Spleen (tissue), 11 donors: ENCODE results near the gene WNT11. TPM values are rescaled to one million over a fixed set of nuclear protein-coding genes. Genes with fewer than 3 reads are reported as not detected.

Experiments used
- DNase-seq: peaks from one replicate; pipeline ENCODE4 v3.0.0-alpha.2; 2020
- H3K27ac ChIP-seq, 8 donors: fragments of 200-600 bp; sonication (generic) in 7 of 8; 1 replicate in 4 of 8; 2 replicates in 4 of 8; pipeline versions ENCODE4 v1.5.0 to v1.8.0; 2016 to 2021; ENCODE audit warnings: inconsistent platforms in 4 of 8, mild to moderate bottlenecking in 4 of 8, moderate library complexity in 1 of 8
- H3K27me3 ChIP-seq, 7 donors: fragments of 200-600 bp; sonication (generic) in 6 of 7; replicated peaks in 1 of 7; 1 replicate in 4 of 7; 2 replicates in 3 of 7; pipeline versions ENCODE4 v1.5.0 to v1.8.0; 2016 to 2021; ENCODE audit warnings: inconsistent platforms in 3 of 7, mild to moderate bottlenecking in 1 of 7
- H3K36me3 ChIP-seq, 6 donors: fragments of 200-600 bp; sonication (generic) in 5 of 6; 1 replicate in 4 of 6; 2 replicates in 2 of 6; pipeline versions ENCODE4 v1.5.0 to v1.8.0; 2016 to 2021; ENCODE audit warnings: inconsistent platforms in 2 of 6
- H3K4me1 ChIP-seq, 6 donors: fragments of 200-600 bp; sonication (generic) in 5 of 6; 1 replicate in 3 of 6; 2 replicates in 3 of 6; pipeline versions ENCODE4 v1.5.0 to v1.8.0; 2016 to 2021; ENCODE audit warnings: inconsistent platforms in 3 of 6
- H3K4me3 ChIP-seq, 8 donors: fragments of 200-600 bp; sonication (generic) in 7 of 8; 1 replicate in 4 of 8; 2 replicates in 4 of 8; pipeline versions ENCODE4 v1.5.0 to v1.8.0; 2016 to 2021; ENCODE audit warnings: inconsistent platforms in 4 of 8, mild to moderate bottlenecking in 4 of 8, moderate library complexity in 2 of 8
- H3K9me3 ChIP-seq, 8 donors: fragments of 200-600 bp; sonication (generic) in 7 of 8; 1 replicate in 4 of 8; 2 replicates in 4 of 8; pipeline versions ENCODE4 v1.5.0 to v1.8.0; 2016 to 2021; ENCODE audit warnings: inconsistent platforms in 4 of 8
- CTCF ChIP-seq, 11 experiments: fragments of 200-600 bp in 7 of 11; fragments of 450-650 bp in 4 of 11; sonication (generic) in 4 of 11; IDR thresholded peaks in 8 of 11; conservative IDR thresholded peaks in 3 of 11; 1 replicate in 7 of 11; 2 replicates in 4 of 11; pipeline versions ENCODE4 v1.4.0 to v1.8.0; 2016 to 2021; ENCODE audit warnings: antibody characterized with exemption in 11 of 11, inconsistent platforms in 4 of 11, mild to moderate bottlenecking in 1 of 11
- POLR2A ChIP-seq, 3 donors: fragments of 450-650 bp; IDR thresholded peaks; one replicate each; pipeline ENCODE4 v1.5.1; 2017; ENCODE audit warnings: antibody characterized with exemption in 3 of 3, mild to moderate bottlenecking in 1 of 3
- POLR2AphosphoS5 ChIP-seq, 3 donors: sonication (generic); formaldehyde crosslinking; IDR thresholded peaks; one replicate each; pipeline ENCODE4 v1.5.1; 2017; ENCODE audit warnings: antibody characterized with exemption in 3 of 3
- WGBS, 5 donors: extraction: QIAGEN DNeasy Blood & Tissue Kit in 3 of 5; methylation state at CpG; one replicate each; pipeline versions ENCODE4 v1.1.5 to v1.1.7; 2013 to 2018; 5-methylcytosine and 5-hydroxymethylcytosine counted together
- intact Hi-C: fragments of 100-400 bp; cut with DNase I; formaldehyde crosslinking; loops from one replicate; pipeline ENCODE4 v1.15.0; 2023; ENCODE audit warnings: low total_unique reads
- polyA plus RNA-seq, 3 donors: library from polyadenylated mRNA; stranded (reverse); fragments of 200-250 nt; gene quantifications; one replicate each; pipeline ENCODE4 v1.2.1, GENCODE V29; 2013
- total RNA-seq, 7 donors: library from RNA; depleted of rRNA in 3 of 7; stranded (reverse); fragments of >200 nt in 3 of 7; fragmentation: NEBNext Ultra II Directional in 4 of 7; extraction: Animal tissue kit (Norgen Biotek cat#: 25700) in 4 of 7; gene quantifications; one replicate each; pipeline versions ENCODE4 v1.1.0 to v1.2.1, GENCODE V29; 2016 to 2021
- donor health status: healthy with polysubstance abuse.
- donor health status: DM: no; HTN: no; CAD: no; lungs with moderate emphysema.
- donor health status: DM: no; HTN: no; CAD: no.
- donor health status: Bipolar disorder and iron deficiency.
- donor health status: healthy.
- donor health status: DM: no; HTN: no; CAD: no.
- donor health status: DM: yes; HTN: yes; CAD: no.

WNT11 gene
- total and polyA plus RNA-seq, 10 donors, result 0.09 to 4.2 (median 1.6) TPM

GRCh38 chr11:76174330-76174729 lies 32.0 kb downstream of the WNT11 start:
- H3K36me3 ChIP-seq, result no peaks in the 10 kb centered on the region
- H3K4me1 ChIP-seq, result no peaks in the 10 kb centered on the region
- no peak for TF ChIP-seq POLR2A (IDR thresholded peaks at IDR 0.05)
- TF ChIP-seq POLR2AphosphoS5 (IDR thresholded peaks at IDR 0.05), result no peak
- TF ChIP-seq CTCF (IDR thresholded peaks at IDR 0.05 in 8 of 11, conservative IDR thresholded peaks at IDR 0.05 in 3 of 11), result no peak
- H3K4me3 ChIP-seq, result no peak overlapping the region
- no peaks in the 10 kb centered on the region for H3K27me3 ChIP-seq
- WGBS, 5 donors, result 87 to 98% (median 91%) methylated on average over 5 of the region's 5 CpGs
- H3K9me3 ChIP-seq, result no peaks in the 10 kb centered on the region
- intact Hi-C loops, result no loop called here
- DNase-seq, result no peak
- H3K27ac ChIP-seq, result no peak overlapping the region

DNA sequence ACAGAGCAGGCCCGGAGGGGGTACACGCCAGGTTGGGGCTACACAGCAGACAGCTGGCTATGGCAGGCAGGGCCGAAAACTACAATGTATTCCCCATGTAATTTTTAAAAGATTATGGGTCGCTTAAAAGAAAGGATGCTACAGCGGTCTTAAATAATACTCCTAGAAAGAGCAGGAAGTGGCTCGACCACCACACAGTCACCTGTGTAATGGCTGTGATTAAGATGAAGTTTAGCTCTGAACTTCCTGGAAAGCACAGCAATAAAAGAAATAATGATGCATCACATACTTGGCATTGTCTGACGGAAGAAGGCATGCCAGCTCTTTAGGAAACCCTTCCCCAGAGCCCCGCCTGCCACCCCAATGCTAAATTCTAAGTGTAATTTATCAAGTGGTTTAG lies 32.6 kb downstream of the WNT11 start:
- intact Hi-C loops, result no loop called here

GRCh38 chr11:76172583-76172982 lies 33.7 kb downstream of the WNT11 start:
- no peaks in the 10 kb centered on the region for H3K9me3 ChIP-seq
- no peak for TF ChIP-seq CTCF (IDR thresholded peaks at IDR 0.05 in 8 of 11, conservative IDR thresholded peaks at IDR 0.05 in 3 of 11)
- TF ChIP-seq POLR2A (IDR thresholded peaks at IDR 0.05), result no peak
- no peak for TF ChIP-seq POLR2AphosphoS5 (IDR thresholded peaks at IDR 0.05)
- DNase-seq, result no peak

More for the DNA sequence above, 32.6 kb downstream of the WNT11 start:
- Histone ChIP-seq H3K9me3 (no peaks in the 10 kb centered on the region), H3K27ac (no peak overlapping the region), H3K4me3 (no peak overlapping the region), H3K36me3 (no peaks in the 10 kb centered on the region), H3K4me1 (no peaks in the 10 kb centered on the region), H3K27me3 (no peaks in the 10 kb centered on the region)
- WGBS, 5 donors, result 69 to 85% (median 81%) methylated on average over 8 of the region's 8 CpGs
- no peak for DNase-seq
- TF ChIP-seq CTCF (IDR thresholded peaks at IDR 0.05 in 8 of 11, conservative IDR thresholded peaks at IDR 0.05 in 3 of 11) (no peak), POLR2AphosphoS5 (IDR thresholded peaks at IDR 0.05) (no peak), POLR2A (IDR thresholded peaks at IDR 0.05) (no peak)

DNA sequence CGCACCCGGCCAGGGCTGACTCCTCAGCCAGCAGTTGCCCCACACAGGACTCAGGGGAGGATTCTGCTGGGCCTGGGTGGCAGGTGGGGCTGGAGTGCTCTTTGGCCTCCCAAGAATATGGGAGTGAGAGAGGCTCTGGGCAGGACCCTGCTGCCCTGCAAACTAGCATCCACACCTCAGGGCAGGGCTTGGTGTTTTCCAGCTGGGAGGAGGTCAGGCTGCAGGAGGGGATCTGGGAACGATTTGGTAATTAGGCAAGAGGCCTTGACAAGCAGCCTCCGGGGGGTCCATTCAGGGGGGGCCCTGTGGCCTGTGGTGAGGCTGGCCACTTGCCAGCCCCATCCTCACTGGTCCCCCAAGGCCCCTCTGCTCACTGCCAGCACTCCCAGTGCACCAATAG lies 35.8 kb downstream of the WNT11 start:
- Histone ChIP-seq H3K4me3 (no peak overlapping the region), H3K36me3 (no peaks in the 10 kb centered on the region), H3K27ac (no peak overlapping the region), H3K9me3 (no peaks in the 10 kb centered on the region), H3K4me1 (no peaks in the 10 kb centered on the region), H3K27me3 (no peaks in the 10 kb centered on the region)
- WGBS, 5 donors, result 66 to 79% (median 72%) methylated on average over 3 to 4 of the region's 4 CpGs
- TF ChIP-seq POLR2AphosphoS5 (IDR thresholded peaks at IDR 0.05), result no peak
- DNase-seq, result no peak
- intact Hi-C loops, result no loop called here

More at GRCh38 chr11:76172583-76172982, 33.7 kb downstream of the WNT11 start:
- Histone ChIP-seq H3K27ac (no peak overlapping the region), H3K27me3 (no peaks in the 10 kb centered on the region), H3K4me3 (no peak overlapping the region), H3K36me3 (no peaks in the 10 kb centered on the region), H3K4me1 (no peaks in the 10 kb centered on the region)
- WGBS, 5 donors, result 73 to 82% (median 77%) methylated on average over 7 to 13 of the region's 13 CpGs
- intact Hi-C loops, result no loop called here

GRCh38 chr11:76169473-76169896 lies 36.8 kb downstream of the WNT11 start:
- WGBS, 5 donors, result 56 to 100% (median 80%) methylated on average over 1 to 15 of the region's 15 CpGs
- no peak overlapping the region for H3K4me3 ChIP-seq
- intact Hi-C loops, result no loop called here
- no peaks in the 10 kb centered on the region for H3K4me1 ChIP-seq
- no peaks in the 10 kb centered on the region for H3K27me3 ChIP-seq
- no peaks in the 10 kb centered on the region for H3K9me3 ChIP-seq
- H3K36me3 ChIP-seq, result no peaks in the 10 kb centered on the region
- TF ChIP-seq POLR2A (IDR thresholded peaks at IDR 0.05) (no peak), POLR2AphosphoS5 (IDR thresholded peaks at IDR 0.05) (no peak), CTCF (IDR thresholded peaks at IDR 0.05 in 8 of 11, conservative IDR thresholded peaks at IDR 0.05 in 3 of 11) (no peak)
- DNase-seq, result no peak
- H3K27ac ChIP-seq, result no peak overlapping the region
